Smooth muscle cell of the brain vasculature (primary cell): ENCODE measurements around the gene TTLL1.
A peak's percentile ranks its signal among the peaks of the same experiment; 100 is the strongest.

Experiments
- DNase-seq: peaks from one replicate; pipeline ENCODE4 v3.0.0-alpha.2; 2012; ENCODE audit warnings: low read depth, low spot score

TTLL1 gene

DNA sequence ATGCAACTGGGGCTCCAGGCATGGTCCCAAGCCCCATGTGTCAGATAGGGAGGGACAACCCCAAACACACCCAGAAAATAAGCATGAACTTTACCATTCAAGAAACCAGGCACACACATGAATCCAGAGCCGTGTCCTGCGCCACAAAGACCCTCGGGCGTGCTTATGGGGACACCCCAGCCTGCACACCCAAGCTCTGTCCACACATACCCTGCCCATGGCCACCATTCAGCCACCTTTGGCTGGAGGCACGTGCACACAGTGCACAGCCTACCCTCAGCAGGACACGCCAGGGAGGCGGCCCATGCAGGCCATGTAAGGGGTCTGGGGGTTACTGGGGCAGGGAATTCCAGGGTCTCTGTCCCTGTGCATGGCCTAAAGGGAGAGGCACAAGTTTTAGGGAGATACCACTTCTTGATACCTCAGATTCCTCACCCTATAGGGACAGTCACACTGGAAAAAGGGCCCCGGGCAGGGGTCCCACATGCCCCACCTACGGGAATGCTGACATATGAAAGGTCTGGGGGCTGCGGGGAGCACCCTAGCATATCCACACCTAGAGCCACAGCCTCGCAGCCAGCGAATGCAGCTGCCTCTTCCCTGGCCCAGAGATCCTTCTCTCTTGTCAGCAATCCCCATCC is 94.8 kb downstream of the TTLL1 start:
- no peak for DNase-seq

DNA sequence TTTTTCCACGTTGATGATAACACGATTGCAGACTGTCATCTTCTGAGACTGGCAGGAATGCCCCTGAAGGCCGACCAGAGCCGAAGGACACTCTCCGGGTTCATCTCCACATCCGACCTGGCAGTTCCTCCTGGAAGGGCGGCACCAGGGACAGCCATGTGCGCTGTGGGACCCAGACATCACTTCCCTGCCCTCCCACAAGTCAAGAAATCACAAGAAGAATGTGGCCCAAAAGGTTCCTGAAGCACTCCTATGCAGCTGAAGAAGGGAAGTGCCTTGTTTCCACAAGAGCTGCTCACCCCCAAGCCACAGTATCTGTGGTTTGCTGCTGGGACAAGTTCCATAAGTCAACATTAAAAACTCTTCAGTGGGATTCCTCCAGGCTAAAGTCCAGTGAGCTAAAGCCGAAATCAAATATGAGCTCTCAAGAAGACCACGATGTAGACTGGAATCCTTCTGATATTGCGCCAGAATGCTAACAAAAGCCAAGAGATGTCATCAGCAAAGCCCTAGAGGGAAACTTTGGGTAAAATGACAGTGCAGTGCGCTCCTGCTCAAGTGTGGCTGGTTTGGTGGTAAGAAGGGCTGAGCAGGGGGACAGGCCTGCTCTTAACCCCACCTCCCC is 95.4 kb downstream of the TTLL1 start:
- no peak for DNase-seq

DNA sequence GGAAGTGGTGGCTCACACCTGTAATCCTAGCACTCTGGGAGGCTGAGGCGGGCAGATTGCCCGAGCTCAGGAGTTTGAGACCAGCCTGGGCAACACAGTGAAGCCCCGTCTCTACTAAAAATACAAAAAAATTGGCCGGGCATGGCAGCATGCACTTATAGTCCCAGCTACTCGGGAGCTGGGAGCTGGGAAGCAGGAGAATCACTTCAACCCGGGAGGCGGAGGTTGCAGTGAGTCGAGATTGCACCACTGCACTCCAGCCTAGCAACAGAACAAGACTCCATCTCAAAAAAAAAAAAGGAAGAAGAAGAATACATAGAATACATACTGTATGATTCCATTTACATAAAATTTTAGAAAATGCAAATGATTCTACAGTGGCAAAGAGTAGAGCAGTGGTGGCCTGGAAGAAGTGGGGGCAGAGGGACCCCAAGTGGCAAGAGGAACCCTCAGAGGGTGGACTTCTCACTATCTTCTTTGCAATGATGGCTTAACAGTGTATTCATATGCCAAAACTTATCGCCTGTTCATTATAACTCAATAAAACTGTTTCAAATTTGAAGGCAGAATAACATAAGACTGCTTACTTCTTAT is 96.2 kb downstream of the TTLL1 start:
- DNase-seq = no peak

DNA sequence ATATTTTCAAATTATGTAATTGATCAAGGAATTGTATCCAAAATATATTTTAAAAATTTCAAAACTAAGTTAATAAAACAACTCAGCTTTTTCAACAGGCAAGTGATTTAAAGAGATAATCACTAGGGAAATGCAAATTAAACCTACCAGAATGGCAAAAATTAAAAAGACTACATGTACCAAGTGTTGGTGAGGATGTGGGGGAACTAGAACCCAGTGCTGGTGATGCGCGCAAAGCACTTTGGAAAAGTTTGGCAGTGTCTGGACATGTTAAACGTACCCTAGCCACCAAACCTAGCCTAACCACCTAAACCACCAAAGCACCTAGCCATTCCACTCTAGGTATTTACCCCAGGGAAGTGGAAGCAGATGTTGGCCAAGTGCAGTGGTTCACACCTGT is 97.1 kb downstream of the TTLL1 start:
- no peak for DNase-seq

DNA sequence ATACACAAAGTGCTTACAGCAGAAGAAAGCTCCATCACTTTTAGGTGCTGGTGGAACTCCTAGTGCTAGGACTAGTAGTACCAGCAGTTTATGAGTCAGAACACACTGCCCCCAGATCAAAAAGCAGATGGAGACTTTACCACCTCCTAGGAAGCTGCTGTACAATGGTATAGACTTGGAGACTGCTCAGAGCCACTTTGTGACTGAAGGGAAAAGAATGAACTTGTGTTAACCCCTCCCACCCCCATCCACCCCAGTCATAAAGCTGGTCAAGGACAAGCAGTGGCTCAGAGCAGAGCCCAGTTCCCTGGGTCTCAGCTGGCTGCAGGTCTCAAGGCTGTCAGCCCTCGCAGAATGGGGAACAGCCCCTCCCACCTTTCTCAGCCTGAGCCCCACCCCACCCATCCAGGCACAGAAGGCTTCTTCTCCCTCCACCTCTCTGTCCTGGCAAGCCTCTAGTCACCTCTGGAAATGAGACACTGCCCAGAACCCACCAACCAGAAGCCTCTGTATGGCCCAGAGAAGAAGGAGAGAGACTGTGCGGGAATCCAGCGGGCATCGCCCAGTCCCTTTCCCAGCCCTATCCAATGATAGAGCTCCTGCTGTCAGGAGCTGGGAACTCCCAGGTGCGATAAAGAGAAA is 98.1 kb downstream of the TTLL1 start:
- no peak for DNase-seq

DNA sequence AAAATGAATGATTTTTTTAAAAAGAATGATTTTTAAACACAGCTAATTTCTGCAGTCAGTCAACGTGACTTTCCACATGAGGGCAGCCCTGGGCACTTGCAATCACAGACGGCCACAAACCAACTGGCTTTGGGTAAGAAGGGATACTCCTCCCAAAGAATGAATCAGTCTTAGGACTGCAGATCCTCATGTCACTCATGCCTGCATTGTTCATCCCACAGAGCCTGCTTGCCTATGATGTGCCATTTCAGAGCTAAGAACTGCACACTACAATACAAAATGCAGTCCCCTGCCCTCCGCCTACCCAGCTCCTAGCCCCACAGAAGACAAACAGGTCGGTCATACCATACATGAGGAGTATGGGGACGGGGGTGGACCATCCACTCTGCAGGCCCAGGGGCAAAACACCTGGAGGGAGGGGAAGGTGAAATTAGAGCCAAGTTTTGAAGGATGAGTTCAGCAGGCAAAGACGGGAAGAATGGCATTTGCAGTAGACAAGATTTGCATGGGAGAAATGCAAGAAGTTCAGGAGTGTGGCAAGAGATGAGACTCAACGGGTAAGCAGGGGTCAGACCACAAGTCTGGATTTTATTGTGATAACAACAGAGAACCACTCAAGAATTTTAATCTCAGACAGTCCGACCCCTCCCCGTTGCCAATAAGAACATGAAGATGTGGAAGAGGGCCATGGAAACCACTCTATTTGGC is 98.9 kb downstream of the TTLL1 start:
- peak; percentile 49 for DNase-seq
